Testis (tissue), 3 donors: Measurements from ENCODE around the gene STX1A. TPM values are rescaled to one million over a fixed set of nuclear protein-coding genes. Genes with fewer than 3 reads are reported as not detected.

Experiments used
- DNase-seq: peaks from one replicate; pipeline ENCODE4 v3.0.0-alpha.2; 2019
- H3K27ac ChIP-seq, 2 donors: fragments of 200-600 bp; sonication (generic); one replicate each; pipeline ENCODE4 v1.5.1; 2019
- H3K27me3 ChIP-seq: fragments of 200-600 bp; sonication (generic); one replicate; pipeline ENCODE4 v1.5.1; 2019
- H3K36me3 ChIP-seq: fragments of 200-600 bp; sonication (generic); one replicate; pipeline ENCODE4 v1.5.1; 2017; ENCODE audit warnings: low read depth; ENCODE audit errors: missing control alignments
- H3K4me1 ChIP-seq: fragments of 200-600 bp; sonication (generic); one replicate; pipeline ENCODE4 v1.5.1; 2019
- H3K4me3 ChIP-seq, 2 donors: fragments of 200-600 bp; sonication (generic); one replicate each; pipeline ENCODE4 v1.5.1; 2017 to 2019
- H3K9me3 ChIP-seq: fragments of 200-600 bp; sonication (generic); one replicate; pipeline ENCODE4 v1.5.1; 2017
- CTCF ChIP-seq, 3 experiments: fragments of 450-650 bp in 2 of 3; fragments of 200-600 bp in 1 of 3; sonication (generic) in 1 of 3; IDR thresholded peaks; one replicate each; pipeline ENCODE4 v1.5.1; 2016 to 2019; ENCODE audit warnings: antibody characterized with exemption in 3 of 3, mild to moderate bottlenecking in 2 of 3, moderate library complexity in 1 of 3
- POLR2A ChIP-seq: fragments of 450-650 bp; IDR thresholded peaks from one replicate; pipeline ENCODE4 v1.6.1; 2017; ENCODE audit warnings: antibody characterized with exemption, mild to moderate bottlenecking, moderate library complexity
- WGBS, 2 donors: methylation state at CpG; one replicate each; pipeline ENCODE4 v1.1.5; 2018; 5-methylcytosine and 5-hydroxymethylcytosine counted together
- intact Hi-C: fragments of 100-400 bp; cut with DNase I; formaldehyde crosslinking; loops from one replicate; pipeline ENCODE4 v1.15.1; 2023; ENCODE audit warnings: low total_unique reads
- polyA plus RNA-seq: library from polyadenylated mRNA; stranded (reverse); fragments of 350-450 nt; fragmentation: Illumina TruSeq; extraction: RNeasy Lipid Tissue Mini Kit (QIAGEN cat#74804); gene quantifications from one replicate; pipeline ENCODE4 v1.2.3, GENCODE V29; 2014; ENCODE audit warnings: low read depth, low replicate concordance; ENCODE audit not compliant: insufficient read depth
- total RNA-seq, 2 donors: library from RNA; depleted of rRNA; stranded (reverse); fragments of >200 nt; gene quantifications; one replicate each; pipeline ENCODE4 v1.2.3, GENCODE V29; 2016

STX1A gene
- total and polyA plus RNA-seq, 3 donors from 2014 or later, result 13.2 to 28.2 (median 24.7) TPM

DNA sequence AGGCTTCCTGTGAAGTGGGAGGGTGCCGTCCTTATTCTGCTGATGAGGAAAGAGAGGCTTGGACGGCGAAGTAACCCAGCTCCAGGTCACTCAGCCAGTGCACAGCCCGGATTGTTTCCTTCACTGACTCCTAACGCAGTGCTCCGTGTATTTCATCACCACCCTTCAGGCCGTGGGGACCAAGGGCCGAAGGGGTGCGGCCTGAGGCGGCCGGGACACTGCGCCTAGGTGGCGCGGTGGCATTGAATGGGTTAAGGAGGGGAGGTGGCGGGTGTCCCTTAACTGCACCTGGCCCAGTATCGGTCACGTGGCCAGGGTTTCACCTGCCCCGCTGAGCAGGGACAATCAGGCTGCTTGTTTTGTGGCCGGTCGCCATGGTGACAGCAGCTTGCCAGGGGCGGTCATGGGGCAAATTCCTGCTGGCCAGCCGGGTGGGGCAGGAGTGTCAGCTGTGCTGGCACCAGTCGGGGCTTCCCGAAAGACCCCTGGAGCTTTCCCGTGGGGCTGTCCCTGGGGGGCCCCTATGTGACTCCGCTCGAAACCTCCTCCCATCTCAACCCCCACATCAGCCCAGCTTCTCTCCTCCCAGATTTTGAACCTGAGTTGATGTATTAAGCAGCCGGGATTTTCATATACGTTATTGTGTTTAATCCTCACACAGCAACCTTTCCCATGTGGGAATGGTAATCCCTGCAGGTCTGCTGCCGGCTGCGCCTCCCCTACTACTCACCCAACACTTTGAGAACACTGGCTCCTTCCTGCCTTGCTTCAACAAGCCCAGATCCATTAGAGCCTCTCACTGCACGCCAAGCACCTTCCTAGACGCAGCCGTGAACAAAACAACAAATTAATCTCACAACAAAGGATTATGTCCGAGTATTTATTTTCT is 23.5 kb upstream of the STX1A start:
- Histone ChIP-seq H3K4me1 (peaks cover 2% of the 10 kb centered on the region), H3K27me3 (no peaks in the 10 kb centered on the region), H3K36me3 (no peaks in the 10 kb centered on the region), H3K4me3 (no peak overlapping the region), H3K9me3 (no peaks in the 10 kb centered on the region), H3K27ac (no peak overlapping the region)
- 58 to 61% methylated on average over 30 to 34 of the region's 35 CpGs for WGBS, 2 donors
- intact Hi-C loops, result no loop called here
- no peak for DNase-seq
- TF ChIP-seq POLR2A (no peak), CTCF (IDR thresholded peaks at IDR 0.05) (no peak)

- Histone ChIP-seq H3K27me3 (no peaks in the 10 kb centered on the region), H3K4me3 (no peak overlapping the region), H3K36me3 (no peaks in the 10 kb centered on the region), H3K27ac (no peak overlapping the region), H3K9me3 (no peaks in the 10 kb centered on the region), H3K4me1 (peaks cover 9% of the 10 kb centered on the region)
- WGBS, 2 donors, result 74 to 82% methylated on average over 6 to 7 of the region's 7 CpGs
- TF ChIP-seq CTCF (IDR thresholded peaks at IDR 0.05), result no peak
- intact Hi-C loops, result no loop called here
- no peak for DNase-seq
These were observed 22.9 kb upstream of the STX1A start for GRCh38 chr7:73742338-73742752.

- no peaks in the 10 kb centered on the region for H3K9me3 ChIP-seq
- no peak for TF ChIP-seq POLR2A
- 88 to 91% methylated on average over 5 of the region's 5 CpGs for WGBS, 2 donors
- H3K27me3 ChIP-seq, result no peaks in the 10 kb centered on the region
- no peak for DNase-seq
- H3K4me1 ChIP-seq, result peaks cover 10% of the 10 kb centered on the region
- no peaks in the 10 kb centered on the region for H3K36me3 ChIP-seq
- intact Hi-C loops, result no loop called here
- H3K4me3 ChIP-seq, result no peak overlapping the region
- no peak overlapping the region for H3K27ac ChIP-seq
These were observed 22.1 kb upstream of the STX1A start for GRCh38 chr7:73741600-73741999.

- Histone ChIP-seq H3K27me3 (no peaks in the 10 kb centered on the region), H3K4me1 (peaks cover 10% of the 10 kb centered on the region), H3K27ac (peak overlapping the region in 1 of 2 donors; percentile 31), H3K4me3 (no peak overlapping the region), H3K36me3 (no peaks in the 10 kb centered on the region), H3K9me3 (no peaks in the 10 kb centered on the region)
- TF ChIP-seq CTCF (IDR thresholded peaks at IDR 0.05), result no peak
- TF ChIP-seq POLR2A, result no peak
- DNase-seq, result no peak
- intact Hi-C loops, result no loop called here
- 85 to 86% methylated on average over 5 of the region's 5 CpGs for WGBS, 2 donors
These were observed 21.3 kb upstream of the STX1A start for GRCh38 chr7:73740771-73741170.

DNA sequence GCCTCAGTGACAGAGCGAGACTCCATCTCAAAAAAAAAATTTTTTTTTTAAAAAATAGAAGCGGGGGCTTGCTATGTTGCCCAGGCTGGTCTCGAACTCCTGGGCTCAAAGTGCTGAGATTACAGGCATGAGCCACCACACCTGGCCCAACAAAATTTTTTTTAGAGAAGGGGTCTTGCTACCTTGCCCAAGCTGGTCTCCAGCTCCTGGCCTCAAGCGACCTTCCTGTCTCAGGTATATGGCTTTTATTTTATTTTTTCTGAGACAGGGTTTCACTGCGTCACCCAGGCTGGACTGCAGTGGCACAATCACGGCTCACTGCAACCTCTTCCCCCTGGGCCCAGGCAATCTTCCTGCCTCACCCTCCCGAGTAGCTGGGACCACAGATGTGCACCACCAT is 20.7 kb upstream of the STX1A start:
- Histone ChIP-seq H3K4me3 (no peak overlapping the region), H3K27me3 (no peaks in the 10 kb centered on the region), H3K9me3 (no peaks in the 10 kb centered on the region), H3K27ac (peak overlapping the region in 1 of 2 donors; percentile 31), H3K36me3 (no peaks in the 10 kb centered on the region), H3K4me1 (peaks cover 10% of the 10 kb centered on the region)
- intact Hi-C loops, result no loop called here
- DNase-seq, result no peak
- TF ChIP-seq CTCF (IDR thresholded peaks at IDR 0.05) (no peak), POLR2A (no peak)
- 79 to 88% methylated on average over 7 of the region's 7 CpGs for WGBS, 2 donors
